C4-2B (cell line): ENCODE results near the gene CWC27.

Experiments used
- CTCF ChIP-seq: fragments of 450-650 bp; conservative IDR thresholded peaks from 2 replicates; pipeline ENCODE4 v1.5.1; 2017; ENCODE audit warnings: mild to moderate bottlenecking
- ZFX ChIP-seq: fragments of 450-650 bp; IDR thresholded peaks from 2 replicates; pipeline ENCODE4 v1.6.1; 2017

GRCh38 chr5:64980176-64980575, 211.4 kb downstream of the CWC27 start:
- no peak for TF ChIP-seq CTCF
- no peak for TF ChIP-seq ZFX
